OCI-LY7 (cell line): ENCODE data around the gene SPECC1L.

ENCODE experiments used
- CTCF ChIP-seq: fragments of 200-600 bp; sonication (generic); conservative IDR thresholded peaks from 2 replicates; pipeline ENCODE4 v1.5.1; 2014; ENCODE audit warnings: mild to moderate bottlenecking, antibody characterized with exemption, low read length, moderate library complexity, mixed read lengths
- EZH2phosphoT487 ChIP-seq: fragments of 200-600 bp; sonication (generic); IDR thresholded peaks from 2 replicates; pipeline ENCODE4 v1.6.1; 2018; ENCODE audit warnings: low read depth, borderline replicate concordance, mild to moderate bottlenecking, mixed run types, antibody characterized with exemption, low read length, moderate library complexity, mixed read lengths

- TF ChIP-seq EZH2phosphoT487 (no peak), CTCF (no peak)
Measured at GRCh38 chr22:24417200-24417599, 146.6 kb downstream of the SPECC1L start.
